Testis (tissue), 3 donors: ENCODE data around the gene SMIM38. TPM values are rescaled to one million over a fixed set of nuclear protein-coding genes. Genes with fewer than 3 reads are reported as not detected.

Source experiments
- DNase-seq: peaks from one replicate; pipeline ENCODE4 v3.0.0-alpha.2; 2019
- H3K27ac ChIP-seq, 2 donors: fragments of 200-600 bp; sonication (generic); one replicate each; pipeline ENCODE4 v1.5.1; 2019
- H3K27me3 ChIP-seq: fragments of 200-600 bp; sonication (generic); one replicate; pipeline ENCODE4 v1.5.1; 2019
- H3K36me3 ChIP-seq: fragments of 200-600 bp; sonication (generic); one replicate; pipeline ENCODE4 v1.5.1; 2017; ENCODE audit warnings: low read depth; ENCODE audit errors: missing control alignments
- H3K4me1 ChIP-seq: fragments of 200-600 bp; sonication (generic); one replicate; pipeline ENCODE4 v1.5.1; 2019
- H3K4me3 ChIP-seq, 2 donors: fragments of 200-600 bp; sonication (generic); one replicate each; pipeline ENCODE4 v1.5.1; 2017 to 2019
- H3K9me3 ChIP-seq: fragments of 200-600 bp; sonication (generic); one replicate; pipeline ENCODE4 v1.5.1; 2017
- CTCF ChIP-seq, 3 experiments: fragments of 450-650 bp in 2 of 3; fragments of 200-600 bp in 1 of 3; sonication (generic) in 1 of 3; IDR thresholded peaks; one replicate each; pipeline ENCODE4 v1.5.1; 2016 to 2019; ENCODE audit warnings: antibody characterized with exemption in 3 of 3, mild to moderate bottlenecking in 2 of 3, moderate library complexity in 1 of 3
- POLR2A ChIP-seq: fragments of 450-650 bp; IDR thresholded peaks from one replicate; pipeline ENCODE4 v1.6.1; 2017; ENCODE audit warnings: antibody characterized with exemption, mild to moderate bottlenecking, moderate library complexity
- WGBS, 2 donors: methylation state at CpG; one replicate each; pipeline ENCODE4 v1.1.5; 2018; 5-methylcytosine and 5-hydroxymethylcytosine counted together
- intact Hi-C: fragments of 100-400 bp; cut with DNase I; formaldehyde crosslinking; loops from one replicate; pipeline ENCODE4 v1.15.1; 2023; ENCODE audit warnings: low total_unique reads
- polyA plus RNA-seq: library from polyadenylated mRNA; stranded (reverse); fragments of 350-450 nt; fragmentation: Illumina TruSeq; extraction: RNeasy Lipid Tissue Mini Kit (QIAGEN cat#74804); gene quantifications from one replicate; pipeline ENCODE4 v1.2.3, GENCODE V29; 2014; ENCODE audit warnings: low read depth, low replicate concordance; ENCODE audit not compliant: insufficient read depth
- total RNA-seq, 2 donors: library from RNA; depleted of rRNA; stranded (reverse); fragments of >200 nt; gene quantifications; one replicate each; pipeline ENCODE4 v1.2.3, GENCODE V29; 2016

SMIM38 gene
- total and polyA plus RNA-seq, 3 donors from 2014 or later, result 3.3 to 8.8 (median 3.9) TPM

- Histone ChIP-seq H3K36me3 (no peaks in the 10 kb centered on the region), H3K4me1 (peaks cover 5% of the 10 kb centered on the region), H3K9me3 (no peaks in the 10 kb centered on the region), H3K27me3 (no peaks in the 10 kb centered on the region), H3K4me3 (no peak overlapping the region), H3K27ac (no peak overlapping the region)
- intact Hi-C loops, result no loop called here
- WGBS, 2 donors, result 81 to 85% methylated on average over 21 to 22 of the region's 22 CpGs
- TF ChIP-seq POLR2A (no peak), CTCF (IDR thresholded peaks at IDR 0.05) (no peak)
- DNase-seq, result no peak
Measured at GRCh38 chr11:69113646-69114340, 41.9 kb upstream of the SMIM38 start.

GRCh38 chr11:69114362-69114761 is 41.4 kb upstream of the SMIM38 start:
- H3K36me3 ChIP-seq, result no peaks in the 10 kb centered on the region
- WGBS, 2 donors, result 83 to 100% methylated on average over 3 to 6 of the region's 6 CpGs
- no peak overlapping the region for H3K27ac ChIP-seq
- H3K4me3 ChIP-seq, result no peak overlapping the region
- no peak for TF ChIP-seq POLR2A
- TF ChIP-seq CTCF (IDR thresholded peaks at IDR 0.05), result no peak
- H3K9me3 ChIP-seq, result no peaks in the 10 kb centered on the region
- no peaks in the 10 kb centered on the region for H3K27me3 ChIP-seq
- DNase-seq, result no peak
- intact Hi-C loops, result no loop called here
- H3K4me1 ChIP-seq, result peaks cover 5% of the 10 kb centered on the region

GRCh38 chr11:69114811-69115523 is 40.8 kb upstream of the SMIM38 start:
- no peaks in the 10 kb centered on the region for H3K9me3 ChIP-seq
- no peak overlapping the region for H3K27ac ChIP-seq
- no peaks in the 10 kb centered on the region for H3K27me3 ChIP-seq
- TF ChIP-seq POLR2A (no peak), CTCF (IDR thresholded peaks at IDR 0.05) (no peak)
- no peak overlapping the region for H3K4me3 ChIP-seq
- H3K36me3 ChIP-seq, result no peaks in the 10 kb centered on the region
- no peak for DNase-seq
- intact Hi-C loops, result no loop called here
- peaks cover 5% of the 10 kb centered on the region for H3K4me1 ChIP-seq
- WGBS, 2 donors, result 88 to 92% methylated on average over 19 to 21 of the region's 21 CpGs

GRCh38 chr11:69115586-69116560 is 39.9 kb upstream of the SMIM38 start:
- H3K27ac ChIP-seq, result no peak overlapping the region
- no peak overlapping the region for H3K4me3 ChIP-seq
- H3K36me3 ChIP-seq, result no peaks in the 10 kb centered on the region
- no peak for DNase-seq
- H3K4me1 ChIP-seq, result peaks cover 5% of the 10 kb centered on the region
- intact Hi-C loops, result no loop called here
- H3K9me3 ChIP-seq, result no peaks in the 10 kb centered on the region
- WGBS, 2 donors, result 85 to 91% methylated on average over 18 to 37 of the region's 41 CpGs
- TF ChIP-seq CTCF (IDR thresholded peaks at IDR 0.05) (no peak), POLR2A (no peak)
- no peaks in the 10 kb centered on the region for H3K27me3 ChIP-seq
